Measurements from ENCODE around the gene TBC1D8. TPM values are rescaled to one million over a fixed set of nuclear protein-coding genes. Genes with fewer than 3 reads are reported as not detected.
A peak's percentile ranks its signal among the peaks of the same experiment; 100 is the strongest.
"Not testable (repeated sequence)": the region's sequence is repeated elsewhere in the genome, so short reads cannot be mapped to it uniquely, and the experiment has no call there.

TBC1D8 gene
- 72.1 TPM for total RNA-seq

DNA sequence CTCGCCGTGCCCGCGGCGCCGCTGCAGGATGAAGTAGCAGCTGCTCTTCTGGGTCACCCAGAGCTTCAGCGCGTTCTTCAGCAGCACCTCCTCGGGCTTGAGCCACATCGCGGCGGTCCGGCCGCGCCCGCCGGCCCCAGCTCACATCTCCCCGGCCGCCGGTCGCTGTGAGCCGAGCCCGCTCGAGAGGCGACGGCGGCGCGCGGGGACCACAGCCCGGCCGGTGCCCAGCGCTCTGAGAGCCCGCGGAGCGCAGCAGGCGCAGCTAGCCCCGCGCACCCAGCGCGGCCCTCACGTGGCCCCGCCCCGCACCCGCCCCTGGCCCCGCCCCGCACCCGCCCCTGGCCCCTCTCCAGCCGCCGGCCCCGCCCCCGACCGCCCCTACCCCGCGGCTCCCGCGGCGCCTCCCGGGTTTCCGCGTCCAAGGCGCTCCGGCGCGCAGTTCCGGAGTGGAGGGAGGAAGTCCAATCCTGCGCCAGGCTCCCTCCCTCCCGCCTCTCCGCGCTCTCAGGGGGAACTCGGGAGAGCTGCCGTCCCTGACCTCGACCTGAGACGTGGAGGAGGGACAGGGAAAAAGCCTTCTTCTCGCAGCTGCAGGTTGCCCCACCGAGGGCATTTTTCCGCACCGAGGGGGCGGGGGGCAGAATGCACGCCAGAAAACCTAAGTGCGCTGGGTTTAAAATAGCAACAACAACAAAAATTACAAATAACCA, at the start of gene TBC1D8:
Gene TBC1D8 (minus strand): TSS at position 237 of the 713 bp plus-strand sequence. CDS start 129 bp downstream, at position 108.
- DNase-seq (ENCODE audit: low spot score) = peak; percentile 86

DNA sequence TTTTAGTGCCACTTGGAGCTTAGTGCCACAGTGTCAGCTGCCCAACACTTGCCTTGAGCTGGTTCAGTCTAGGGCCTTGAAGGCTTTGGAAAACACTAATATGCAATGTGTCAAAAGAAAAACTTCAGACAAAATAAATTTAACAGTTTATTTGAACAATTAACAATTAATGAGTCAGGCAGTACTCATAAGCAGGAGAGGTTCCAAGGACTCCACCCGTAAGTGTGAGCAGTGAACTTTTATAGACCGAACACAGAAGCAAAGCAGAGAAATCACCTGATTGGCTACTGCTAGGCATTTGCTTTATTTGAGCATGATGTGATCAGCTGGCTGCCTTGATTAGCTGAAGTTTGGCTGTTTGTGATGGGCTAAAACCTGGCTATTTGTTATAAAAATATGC, 49.5 kb upstream of the TBC1D8 start:
- no peak for DNase-seq (ENCODE audit: low spot score)

- no peak for DNase-seq (ENCODE audit: low spot score)
Measured at GRCh38 chr2:101199251-101199791, 48.1 kb upstream of the TBC1D8 start.

GRCh38 chr2:101197814-101198213, 46.6 kb upstream of the TBC1D8 start:
- DNase-seq (ENCODE audit: low spot score) = no peak

DNA sequence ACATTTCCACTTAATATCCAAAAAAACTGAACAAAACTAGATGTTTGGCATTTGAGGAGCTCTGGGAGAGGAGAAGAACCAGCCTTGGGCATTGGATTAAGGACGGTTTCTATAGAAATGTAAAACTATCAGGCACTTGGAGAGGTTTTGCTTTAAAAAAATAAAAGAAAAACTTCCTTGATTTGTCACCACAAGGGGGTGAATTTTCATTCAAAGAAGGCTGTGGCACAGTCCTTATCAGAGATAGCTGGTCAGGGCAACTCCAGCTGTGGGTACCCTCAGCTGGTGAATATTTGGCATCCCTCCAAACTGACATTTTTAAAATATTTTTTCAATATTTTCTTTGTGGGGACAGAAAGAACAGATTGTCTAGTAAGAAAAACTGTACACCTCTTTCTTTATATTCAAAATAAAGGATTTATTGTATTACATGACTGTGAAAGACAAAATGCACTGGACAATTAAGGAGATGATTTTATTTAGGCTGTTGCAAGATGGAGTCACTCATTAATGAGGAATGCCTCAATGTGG, 46.1 kb upstream of the TBC1D8 start:
- no peak for DNase-seq (ENCODE audit: low spot score)

DNA sequence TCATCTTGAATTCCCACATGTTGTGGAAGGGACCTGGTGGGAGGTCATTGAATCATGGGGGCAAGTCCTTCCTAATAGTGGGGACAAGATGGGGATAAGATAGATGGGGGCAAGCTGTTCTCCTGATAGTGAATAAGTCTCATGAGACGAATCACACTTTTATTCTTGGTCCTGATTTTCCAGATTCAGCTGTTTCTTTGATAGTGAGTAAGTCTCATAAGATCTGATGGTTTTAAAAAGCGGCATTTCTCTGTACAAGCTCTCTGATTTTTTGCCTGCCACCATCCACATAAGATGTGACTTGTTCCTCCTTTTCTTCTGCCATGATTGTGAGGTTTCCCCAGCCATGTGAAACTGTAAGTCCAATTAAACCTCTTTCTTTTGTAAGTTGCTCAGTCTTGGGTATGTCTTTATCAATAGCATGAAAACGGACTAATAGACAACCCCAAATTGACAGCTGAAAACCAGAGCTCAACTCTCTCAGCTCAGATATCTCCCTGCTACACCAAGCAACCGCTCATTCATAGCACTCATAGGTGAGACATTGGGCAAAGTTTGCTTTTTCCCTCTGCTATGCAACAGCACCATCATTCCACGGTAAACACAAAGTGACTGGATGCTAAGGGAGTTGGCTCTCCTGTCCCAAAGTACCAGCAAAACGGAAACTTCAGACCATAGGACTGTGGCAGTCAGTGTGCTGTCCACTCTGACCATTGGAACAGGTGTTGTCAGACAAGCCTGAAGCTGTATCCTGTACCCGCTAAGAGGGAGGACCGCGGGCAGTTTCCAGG, 44.9 kb upstream of the TBC1D8 start:
- no peak for DNase-seq (ENCODE audit: low spot score)

DNA sequence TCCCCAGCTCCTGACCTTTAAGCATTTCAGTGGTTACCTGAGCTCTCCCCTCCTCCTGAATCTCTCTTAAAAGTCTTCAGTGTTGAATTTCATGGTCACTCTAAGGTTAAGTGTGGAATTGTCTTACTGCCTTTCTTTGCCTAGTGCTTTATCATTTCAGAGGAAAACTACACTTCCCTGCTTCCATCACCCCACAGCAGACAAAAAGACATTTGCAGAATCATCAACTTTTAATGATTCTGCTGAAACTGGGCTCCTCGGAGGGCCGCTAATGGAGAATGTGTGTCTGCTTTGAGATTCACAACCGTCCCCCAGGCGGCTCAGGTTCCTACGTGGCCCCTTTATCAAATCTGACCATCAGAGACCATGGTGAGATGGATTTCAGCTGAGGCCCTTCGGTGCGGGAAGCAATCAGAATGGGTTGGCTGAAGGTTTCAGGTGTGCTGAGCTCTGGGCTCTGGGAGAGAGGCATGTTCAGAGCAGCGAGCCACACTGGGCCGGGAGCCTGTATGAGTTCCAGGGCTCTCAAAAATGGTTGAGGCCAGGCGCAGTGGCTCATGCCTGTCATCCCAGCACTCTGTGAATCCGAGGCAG, 41.9 kb upstream of the TBC1D8 start:
- DNase-seq (ENCODE audit: low spot score) = no peak

DNA sequence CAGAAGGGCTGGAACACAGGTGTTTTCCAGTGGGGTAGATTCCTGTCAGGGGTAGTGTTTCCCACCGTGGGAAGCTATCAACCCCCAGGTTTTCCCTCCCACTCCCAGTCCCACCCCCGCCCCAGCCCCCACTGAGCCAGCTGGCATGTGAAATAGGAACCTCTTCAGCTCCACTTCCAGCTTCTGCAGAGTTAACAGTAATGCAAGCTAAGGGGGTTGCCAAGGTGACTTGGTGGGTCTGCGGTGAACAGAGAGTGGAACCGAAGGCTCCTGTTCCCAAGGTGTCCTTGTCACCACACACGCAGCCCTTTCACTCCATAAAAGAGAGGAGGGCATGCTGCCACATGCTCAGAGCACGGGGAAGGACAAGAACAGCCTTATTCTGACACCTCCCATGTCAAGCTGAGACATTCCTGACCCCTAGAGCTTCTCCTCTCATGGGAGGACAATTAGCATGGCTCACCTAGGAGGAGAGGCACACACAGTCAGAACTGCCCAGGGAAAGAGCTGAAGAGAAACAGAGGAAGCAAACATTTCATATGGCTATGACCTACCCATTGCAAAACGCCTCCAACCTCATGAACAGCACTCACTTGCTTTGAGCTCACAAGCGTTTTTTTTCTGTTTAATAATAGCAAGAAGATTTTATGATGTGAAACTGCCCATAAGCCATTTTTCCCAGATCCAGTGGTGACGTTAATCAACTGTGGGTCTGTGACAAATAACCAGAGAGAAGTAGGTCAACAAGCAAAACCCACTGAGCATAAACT, 39.8 kb upstream of the TBC1D8 start:
- DNase-seq (ENCODE audit: low spot score) = no peak

GRCh38 chr2:101188683-101189405, 37.7 kb upstream of the TBC1D8 start:
- DNase-seq (ENCODE audit: low spot score) = no peak

DNA sequence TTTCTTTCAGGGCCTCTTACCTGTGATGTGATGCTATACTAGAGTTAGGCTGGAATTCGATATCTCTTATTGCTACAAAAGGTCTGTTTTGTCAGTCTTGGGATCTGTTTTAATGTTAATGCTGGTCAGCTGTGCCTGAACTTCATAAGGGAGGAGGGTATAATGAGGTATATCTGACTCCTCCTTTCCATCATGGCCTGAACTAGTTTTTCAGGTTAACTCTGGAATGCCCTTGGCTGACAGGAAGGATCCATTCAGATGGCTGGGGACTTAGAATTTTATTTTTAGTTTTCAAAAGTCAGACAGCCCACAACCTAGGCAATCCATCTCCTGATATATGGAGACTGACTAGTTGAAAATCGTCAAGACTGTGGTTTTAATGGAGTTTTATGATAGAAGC, 35.9 kb upstream of the TBC1D8 start:
- DNase-seq (ENCODE audit: low spot score) = no peak

DNA sequence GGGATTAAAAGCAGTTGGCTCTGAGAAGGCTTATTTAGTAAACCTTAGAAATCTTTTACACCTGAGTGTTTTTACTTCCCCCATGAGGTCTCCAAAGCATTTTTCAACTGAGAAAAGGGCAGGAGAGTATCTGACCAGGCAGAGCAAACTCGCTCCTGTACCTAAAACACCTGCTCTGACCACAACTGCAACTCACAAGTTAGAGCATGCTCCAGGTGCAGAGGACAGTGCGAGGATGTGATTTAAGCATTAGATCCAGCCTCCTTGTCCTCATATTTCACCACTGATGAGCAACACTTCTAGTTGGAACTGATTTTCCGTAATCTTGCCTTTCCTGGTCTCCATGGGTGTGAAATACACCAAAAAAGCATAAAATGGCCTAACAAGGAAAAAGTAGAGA, 34.5 kb upstream of the TBC1D8 start:
- no peak for DNase-seq (ENCODE audit: low spot score)

DNA sequence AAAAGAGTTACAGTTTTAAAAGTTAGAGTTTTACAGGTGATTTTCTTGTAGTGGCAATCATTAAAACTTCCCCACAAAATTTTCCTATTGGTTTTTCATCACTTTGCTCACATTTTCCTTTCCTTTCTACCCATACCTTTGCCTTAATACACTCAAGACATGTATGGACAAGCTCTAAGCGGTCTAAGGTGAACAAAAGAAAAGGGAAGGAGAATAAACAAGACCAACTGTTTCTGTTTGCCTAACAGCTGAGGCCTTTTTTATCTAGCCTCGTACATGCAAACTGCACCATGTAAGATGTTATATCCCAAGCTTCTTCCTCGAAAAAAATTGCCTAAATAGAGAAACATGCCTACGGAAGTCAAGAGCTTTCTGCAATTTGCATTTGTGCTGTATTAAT, 33.9 kb upstream of the TBC1D8 start:
- DNase-seq (ENCODE audit: low spot score) = no peak

- DNase-seq (ENCODE audit: low spot score) = peak; percentile 43
Measured at GRCh38 chr2:101179982-101180381, 28.8 kb upstream of the TBC1D8 start.

DNA sequence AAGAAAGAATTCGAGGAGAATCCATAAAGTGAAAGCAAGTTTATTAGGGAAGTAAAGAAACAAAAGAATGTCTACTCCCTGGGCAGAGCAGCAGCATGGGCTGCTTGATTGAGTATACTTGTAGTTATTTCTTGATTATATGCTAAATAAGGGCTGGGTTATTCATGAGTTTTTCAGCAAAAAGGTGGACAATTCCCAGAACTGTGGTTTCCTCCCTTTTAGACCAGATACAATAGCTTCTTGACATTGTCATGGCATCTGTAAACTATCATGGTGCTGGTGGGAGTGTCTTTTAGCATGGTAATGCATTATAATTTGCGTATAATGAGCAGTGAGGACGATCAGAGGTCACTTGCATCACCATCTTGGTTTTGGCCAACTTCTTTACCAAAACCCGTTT, 25.6 kb upstream of the TBC1D8 start:
- no peak for DNase-seq (ENCODE audit: low spot score)

DNA sequence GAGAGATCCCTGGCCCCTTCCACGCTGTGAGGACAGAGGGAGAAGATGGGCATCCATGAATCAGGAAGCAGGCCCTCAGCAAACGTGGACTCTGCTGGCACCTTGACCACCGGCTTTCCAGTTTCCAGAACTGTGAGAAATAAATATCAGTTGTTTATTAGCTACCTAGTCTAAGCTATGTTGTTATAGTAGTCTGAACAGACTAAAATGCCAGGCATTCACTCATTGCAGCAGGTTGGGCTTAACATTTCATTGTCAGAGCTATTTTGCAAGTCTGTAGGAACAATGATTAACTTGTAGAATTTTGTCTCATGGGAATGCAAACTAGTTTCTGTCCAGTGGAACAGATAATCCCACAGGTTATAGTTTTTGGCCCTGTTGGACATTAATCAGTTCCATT, 24.8 kb upstream of the TBC1D8 start:
- no peak for DNase-seq (ENCODE audit: low spot score)

DNA sequence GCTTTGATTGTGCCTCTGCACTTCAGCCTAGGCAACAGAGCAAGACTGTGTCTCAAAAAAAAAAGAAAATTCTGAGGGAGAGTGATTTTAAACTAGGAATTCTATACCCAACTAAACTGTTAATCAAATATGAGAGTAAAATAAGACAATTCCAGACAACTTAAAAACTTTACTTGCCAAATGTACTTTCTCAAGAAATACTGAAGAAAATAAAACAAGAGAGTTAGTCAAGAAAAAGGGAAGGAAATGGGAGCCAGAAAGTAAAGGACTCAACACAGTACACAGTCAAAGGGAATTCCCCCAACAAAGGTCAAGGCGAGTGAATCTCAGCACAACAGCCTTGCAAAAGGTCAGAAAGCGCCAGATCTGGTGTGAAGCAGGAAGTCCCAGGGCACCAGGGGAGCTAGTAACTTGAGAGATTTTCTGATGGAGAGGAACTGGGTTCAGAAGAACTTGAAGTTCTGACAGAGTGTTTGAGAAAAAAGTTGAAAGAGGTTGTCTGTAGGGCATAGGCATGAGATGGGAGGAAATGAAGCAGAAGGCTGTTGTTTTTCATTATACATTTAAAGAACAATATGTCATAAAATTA, 22.6 kb upstream of the TBC1D8 start:
- peak; percentile 27 for DNase-seq (ENCODE audit: low spot score)

- DNase-seq (ENCODE audit: low spot score) = not testable (repeated sequence)
Measured at GRCh38 chr2:101169822-101170221, 18.6 kb upstream of the TBC1D8 start.

DNA sequence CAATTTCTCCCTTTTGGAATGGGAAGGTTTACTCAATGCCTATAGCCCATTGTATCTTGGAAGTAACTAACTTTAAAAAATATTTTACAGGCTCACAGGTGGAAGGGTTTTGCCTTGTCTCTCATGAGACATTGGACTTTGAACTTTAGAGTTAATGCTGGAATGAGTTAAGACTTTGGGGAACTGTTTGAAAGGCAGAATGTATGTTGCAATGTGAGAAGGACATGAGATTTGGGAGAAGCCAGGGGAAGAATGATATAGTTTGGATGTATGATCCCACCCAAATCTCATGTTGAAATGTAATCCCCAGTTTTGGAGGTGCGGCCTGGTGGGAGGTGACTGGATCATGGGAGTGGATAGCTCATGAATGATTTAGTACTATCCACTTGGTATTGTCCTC, 17.5 kb upstream of the TBC1D8 start:
- no peak for DNase-seq (ENCODE audit: low spot score)

DNA sequence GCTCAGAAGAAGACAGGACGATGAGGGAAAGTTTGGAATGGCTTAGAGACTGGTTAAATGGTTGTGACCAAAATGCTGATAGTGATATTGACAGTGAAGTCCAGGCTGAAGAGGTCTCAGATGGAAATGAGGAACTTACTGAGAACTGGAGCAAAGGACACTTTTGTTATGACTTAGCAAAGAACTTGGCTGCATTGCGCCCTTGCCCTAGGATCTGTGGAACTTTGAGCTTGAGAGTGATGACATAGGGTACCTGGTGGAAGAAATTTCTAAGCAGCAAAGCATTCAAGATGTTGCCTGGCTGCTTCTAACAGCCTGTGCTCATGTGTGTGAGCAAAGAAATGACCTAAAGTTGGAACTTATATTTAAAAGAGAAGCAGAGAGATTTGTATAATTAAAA, 16.4 kb upstream of the TBC1D8 start:
- not testable (repeated sequence) for DNase-seq (ENCODE audit: low spot score)

- DNase-seq (ENCODE audit: low spot score) = no peak
Measured at GRCh38 chr2:101164021-101164420, 12.8 kb upstream of the TBC1D8 start.

Data from mucosa of gallbladder (tissue), 1 donor.